NB4 (cell line): ENCODE measurements around the gene HPCAL1.

ENCODE experiments used
- DNase-seq: peaks from one replicate; pipeline ENCODE4 v3.0.0; 2010; ENCODE audit warnings: low read depth
- H3K4me3 ChIP-seq: one replicate; pipeline ENCODE4 v1.5.1; 2011; ENCODE audit warnings: mild to moderate bottlenecking, low read depth, low read length, moderate library complexity
- MAX ChIP-seq: IDR thresholded peaks from 2 replicates; pipeline ENCODE4 v1.6.1; 2011; ENCODE audit warnings: low read depth, low read length
- MYC ChIP-seq: IDR thresholded peaks from 2 replicates; pipeline ENCODE4 v1.6.1; 2011; ENCODE audit warnings: low read depth, low read length
- POLR2A ChIP-seq: IDR thresholded peaks from 2 replicates; pipeline ENCODE4 v1.6.1; 2011; ENCODE audit warnings: mild to moderate bottlenecking; ENCODE audit not compliant: insufficient read length; ENCODE audit errors: extremely low read depth
- TF ChIP-seq, protein P1 (sequence below): IDR thresholded peaks from one replicate; pipeline ENCODE4 v1.5.1; 2012; ENCODE audit warnings: low read depth, low read length

Gene HPCAL1

DNA sequence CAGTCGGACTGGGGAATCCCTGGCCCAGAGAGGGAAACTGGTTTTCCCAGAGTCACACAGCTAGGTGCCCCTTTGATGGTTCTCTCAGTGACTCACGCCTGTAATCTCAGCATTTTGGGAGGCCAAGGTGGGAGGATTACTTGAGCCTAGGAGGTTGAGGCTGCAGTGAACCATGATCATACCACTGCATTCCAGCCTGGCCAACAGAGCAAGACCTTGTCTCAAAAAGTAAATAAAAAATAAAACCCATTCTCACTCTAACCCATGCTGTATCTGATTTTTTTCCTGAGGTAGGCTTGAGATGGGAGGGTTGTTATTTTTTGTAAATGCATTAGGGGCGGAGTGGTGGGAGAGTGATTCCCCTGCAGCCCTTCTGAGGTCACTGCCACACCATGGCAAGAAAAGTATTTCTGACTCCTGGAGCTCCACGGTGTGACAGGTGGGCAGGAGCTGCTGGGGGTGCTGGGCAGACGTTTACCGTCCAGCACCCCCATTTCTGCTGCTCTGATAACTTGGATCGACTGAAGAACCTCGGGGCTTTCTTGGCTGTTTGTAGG is 60.3 kb downstream of the HPCAL1 start:
- TF ChIP-seq POLR2A = no peak
- no peak for DNase-seq
- no peak overlapping the region for H3K4me3 ChIP-seq

DNA sequence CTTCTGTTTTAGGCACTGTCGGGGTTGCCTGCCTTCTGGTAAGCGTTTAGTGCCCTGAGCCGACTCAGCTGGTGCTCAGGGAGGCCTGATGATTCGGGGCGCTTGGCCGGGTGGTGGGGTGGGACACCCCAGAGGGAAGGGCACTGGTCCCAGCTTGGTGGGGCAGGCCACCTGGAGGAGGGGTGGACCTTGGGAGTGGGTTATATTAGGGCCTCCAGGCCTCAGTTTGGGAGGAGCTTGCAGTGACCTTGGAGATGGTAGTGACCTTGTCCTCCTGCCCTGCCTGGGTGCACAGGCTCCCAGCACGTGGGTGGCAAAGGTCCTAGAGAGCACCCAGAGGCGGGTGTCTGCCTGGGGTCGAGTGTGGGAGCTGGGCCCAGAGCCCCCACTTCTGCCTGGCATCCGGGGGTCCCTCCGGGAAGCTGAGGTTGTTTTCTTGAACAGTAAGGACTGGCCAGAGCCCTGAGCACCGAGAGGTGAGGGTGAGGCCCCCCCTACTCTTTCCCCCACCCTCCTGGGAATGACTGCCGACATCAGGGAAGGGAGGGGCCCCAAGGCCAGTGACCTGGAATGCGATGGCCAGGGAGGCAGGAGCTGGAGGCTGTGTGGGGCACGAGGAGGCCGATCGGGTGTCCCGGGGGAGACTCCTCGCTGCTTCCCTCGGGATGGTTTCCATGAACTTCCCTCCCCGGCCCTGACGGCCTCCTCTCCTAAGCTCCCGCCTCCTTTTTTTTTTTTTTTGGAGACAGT is 61.3 kb downstream of the HPCAL1 start:
- H3K4me3 ChIP-seq = no peak overlapping the region
- DNase-seq = no peak
- TF ChIP-seq POLR2A (no peak), MAX (no peak)

GRCh38 chr2:10365412-10365811 is 62.7 kb downstream of the HPCAL1 start:
- TF ChIP-seq, protein P1, sequence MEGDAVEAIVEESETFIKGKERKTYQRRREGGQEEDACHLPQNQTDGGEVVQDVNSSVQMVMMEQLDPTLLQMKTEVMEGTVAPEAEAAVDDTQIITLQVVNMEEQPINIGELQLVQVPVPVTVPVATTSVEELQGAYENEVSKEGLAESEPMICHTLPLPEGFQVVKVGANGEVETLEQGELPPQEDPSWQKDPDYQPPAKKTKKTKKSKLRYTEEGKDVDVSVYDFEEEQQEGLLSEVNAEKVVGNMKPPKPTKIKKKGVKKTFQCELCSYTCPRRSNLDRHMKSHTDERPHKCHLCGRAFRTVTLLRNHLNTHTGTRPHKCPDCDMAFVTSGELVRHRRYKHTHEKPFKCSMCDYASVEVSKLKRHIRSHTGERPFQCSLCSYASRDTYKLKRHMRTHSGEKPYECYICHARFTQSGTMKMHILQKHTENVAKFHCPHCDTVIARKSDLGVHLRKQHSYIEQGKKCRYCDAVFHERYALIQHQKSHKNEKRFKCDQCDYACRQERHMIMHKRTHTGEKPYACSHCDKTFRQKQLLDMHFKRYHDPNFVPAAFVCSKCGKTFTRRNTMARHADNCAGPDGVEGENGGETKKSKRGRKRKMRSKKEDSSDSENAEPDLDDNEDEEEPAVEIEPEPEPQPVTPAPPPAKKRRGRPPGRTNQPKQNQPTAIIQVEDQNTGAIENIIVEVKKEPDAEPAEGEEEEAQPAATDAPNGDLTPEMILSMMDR = no peak
- TF ChIP-seq MAX (no peak), MYC (no peak), POLR2A (no peak)
- no peak overlapping the region for H3K4me3 ChIP-seq
- no peak for DNase-seq

DNA sequence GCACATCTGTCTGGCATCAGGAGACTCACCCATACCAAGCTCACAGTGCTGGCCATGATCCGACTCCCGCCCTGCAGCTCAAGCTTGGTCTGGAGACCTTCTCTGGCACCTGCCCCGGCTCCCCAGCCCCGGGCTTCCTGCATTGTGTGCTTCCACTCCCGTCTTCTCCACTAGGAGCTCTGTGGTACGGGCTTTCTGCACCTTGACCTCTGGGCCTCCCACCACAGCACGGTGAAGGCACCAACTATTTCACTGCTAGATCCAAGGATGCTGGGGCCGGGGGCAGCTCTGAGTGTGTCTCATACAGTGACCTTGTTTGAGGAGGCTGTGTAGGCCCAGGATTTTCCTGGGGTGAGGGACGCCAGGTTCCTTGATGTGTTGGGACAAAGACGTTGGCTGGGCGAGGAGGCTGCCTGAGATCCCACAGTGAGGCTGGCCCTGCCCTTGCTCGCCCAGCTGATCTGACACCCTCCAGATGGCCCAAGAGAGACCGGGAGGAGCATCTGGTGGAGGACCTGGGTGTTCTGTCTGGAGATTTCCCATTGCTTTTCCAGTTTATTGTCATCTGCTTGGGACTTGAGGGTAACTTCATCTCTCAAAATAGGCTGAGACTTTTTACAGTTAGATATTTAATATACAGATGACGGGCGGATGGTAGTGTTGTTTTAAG is 64.0 kb downstream of the HPCAL1 start:
- no peak for DNase-seq
- no peak overlapping the region for H3K4me3 ChIP-seq
- TF ChIP-seq MAX (no peak), MYC (no peak), POLR2A (no peak)
- TF ChIP-seq, protein P1 = no peak

DNA sequence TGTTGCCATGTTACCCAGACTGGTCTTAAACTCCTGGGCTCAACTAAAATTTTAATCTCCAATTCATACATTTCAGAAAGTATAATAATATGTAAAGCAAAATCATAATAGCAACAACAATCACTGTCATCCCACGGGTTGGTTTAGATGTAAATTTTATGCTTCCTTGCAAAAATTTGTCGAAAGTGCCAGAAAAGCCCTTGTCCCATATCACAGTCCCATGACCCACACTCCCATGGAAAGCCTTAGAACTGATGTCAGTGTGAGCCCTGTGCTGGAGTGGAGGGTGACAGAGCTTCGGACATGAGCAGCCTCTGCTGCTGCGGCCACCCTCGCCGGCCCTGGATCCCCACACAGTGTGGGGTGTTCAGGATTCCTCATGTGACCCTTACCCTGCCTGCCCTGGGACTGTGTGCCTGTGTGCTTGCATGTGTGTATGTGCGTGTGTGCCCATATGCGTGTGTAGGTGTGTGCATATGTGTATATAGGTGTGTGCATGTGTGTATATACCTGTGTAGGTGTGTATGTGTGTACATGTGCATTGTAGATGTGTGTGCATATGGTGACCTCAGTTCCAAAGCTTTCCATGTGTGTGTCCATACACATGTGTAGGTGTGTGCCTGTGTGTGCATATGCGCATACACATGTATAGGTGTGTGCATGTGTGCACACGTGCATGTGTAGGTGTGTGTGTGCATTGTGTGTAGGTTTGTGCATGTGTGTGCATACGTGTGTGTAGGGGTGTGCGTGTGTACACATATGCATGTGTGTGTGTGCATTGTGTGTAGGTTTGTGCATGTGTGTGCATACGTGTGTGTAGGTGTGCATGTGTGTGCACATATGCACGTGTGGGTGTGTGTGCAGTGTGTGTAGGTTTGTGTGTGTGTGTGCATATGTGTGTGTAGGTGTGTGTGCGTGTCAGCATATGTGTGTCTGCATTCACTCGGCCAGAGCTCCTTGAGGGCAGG is 65.1 kb downstream of the HPCAL1 start:
- H3K4me3 ChIP-seq = no peak overlapping the region
- TF ChIP-seq MAX (no peak), POLR2A (no peak), MYC (no peak)
- TF ChIP-seq, protein P1 = no peak
- no peak for DNase-seq

- DNase-seq = no peak
- no peak for TF ChIP-seq MYC
- no peak for TF ChIP-seq POLR2A
- TF ChIP-seq, protein P1 = no peak
- H3K4me3 ChIP-seq = no peak overlapping the region
Measured at GRCh38 chr2:10368491-10369231, 66.0 kb downstream of the HPCAL1 start.
